GM19025 (cell line): Measurements from ENCODE around the gene ANKRD13B.

ENCODE experiments used
- ATAC-seq: cut with Tn5 transposase; IDR thresholded peaks from one replicate; pipeline ENCODE4 v1.9.1; 2021; ENCODE audit warnings: mild to moderate bottlenecking, low read depth, moderate library complexity; ENCODE audit not compliant: unreplicated experiment

Gene ANKRD13B

GRCh38 chr17:29579866-29580771 lies 12.8 kb upstream of the ANKRD13B start:
- peak; percentile 78 for ATAC-seq

GRCh38 chr17:29581583-29582253 lies 11.2 kb upstream of the ANKRD13B start:
- ATAC-seq = no peak

- ATAC-seq = no peak
Measured at GRCh38 chr17:29582254-29582765, 10.6 kb upstream of the ANKRD13B start.

- no peak for ATAC-seq
Measured at GRCh38 chr17:29582772-29583171, 10.2 kb upstream of the ANKRD13B start.

- ATAC-seq = no peak
Measured at GRCh38 chr17:29583324-29584248, 9.3 kb upstream of the ANKRD13B start.

GRCh38 chr17:29584452-29585079 lies 8.4 kb upstream of the ANKRD13B start:
- no peak for ATAC-seq

GRCh38 chr17:29585080-29585751 lies 7.7 kb upstream of the ANKRD13B start:
- no peak for ATAC-seq

- no peak for ATAC-seq
Measured at GRCh38 chr17:29586676-29587469, 6.1 kb upstream of the ANKRD13B start.

GRCh38 chr17:29587591-29587990 lies 5.3 kb upstream of the ANKRD13B start:
- ATAC-seq = no peak

- no peak for ATAC-seq
Measured at GRCh38 chr17:29588017-29588561, 4.8 kb upstream of the ANKRD13B start.

- peak; percentile 20 for ATAC-seq
Measured at GRCh38 chr17:29588562-29589411, 4.1 kb upstream of the ANKRD13B start.

GRCh38 chr17:29589524-29590410 lies 3.2 kb upstream of the ANKRD13B start, which contains the start of gene GIT1:
Gene GIT1 (minus strand): TSS chr17:29589648. CDS start chr17:29589378, 270 bp downstream.
- peak; percentile 70 for ATAC-seq

GRCh38 chr17:29590411-29591145 lies 2.4 kb upstream of the ANKRD13B start:
- ATAC-seq = no peak

- no peak for ATAC-seq
Measured at GRCh38 chr17:29591146-29591736, 1.7 kb upstream of the ANKRD13B start.
